Colonic mucosa (tissue), 4 donors: ENCODE data around the gene OPN4. TPM values are rescaled to one million over a fixed set of nuclear protein-coding genes. Genes with fewer than 3 reads are reported as not detected.

Experiments
- DNase-seq: peaks from one replicate; pipeline ENCODE4 v3.0.0-alpha.2; 2020
- H3K27ac ChIP-seq: fragments of 200-600 bp; one replicate; pipeline ENCODE4 v1.8.0; 2021
- H3K27me3 ChIP-seq: fragments of 200-600 bp; one replicate; pipeline ENCODE4 v1.8.0; 2021
- H3K36me3 ChIP-seq: fragments of 200-600 bp; one replicate; pipeline ENCODE4 v1.8.0; 2021
- H3K4me1 ChIP-seq: fragments of 200-600 bp; one replicate; pipeline ENCODE4 v1.8.0; 2021; ENCODE audit warnings: mild to moderate bottlenecking
- H3K4me3 ChIP-seq: fragments of 200-600 bp; one replicate; pipeline ENCODE4 v1.8.0; 2021
- H3K9ac ChIP-seq, 2 donors: one replicate each; pipeline ENCODE4 v1.7.0; 2013; ENCODE audit warnings: control low read depth in 2 of 2, low read depth in 2 of 2, low read length in 2 of 2
- H3K9me3 ChIP-seq: fragments of 200-600 bp; one replicate; pipeline ENCODE4 v1.8.0; 2021
- intact Hi-C: fragments of 100-400 bp; cut with DNase I; formaldehyde crosslinking; loops from one replicate; pipeline ENCODE4 v1.14.1; 2022
- total RNA-seq, 2 donors: library from RNA; stranded (reverse); fragmentation: NEBNext Ultra II Directional in 1 of 2; extraction: Animal tissue kit (Norgen Biotek cat#: 25700) in 1 of 2; gene quantifications; one replicate each; pipeline ENCODE4 v1.2.1, GENCODE V29; 2021
- TF ChIP-seq, protein P1 (sequence below): fragments of 200-600 bp; IDR thresholded peaks from one replicate; pipeline ENCODE4 v1.8.0; 2022; ENCODE audit warnings: antibody characterized with exemption, mild to moderate bottlenecking
- donor health status: healthy.
- donor health status: DM: no; HTN: no; CAD: no.
- donor health status: DM: no; HTN: no; CAD: no.

Gene OPN4
- total RNA-seq, 2 donors from 2014 or later = not detected

DNA sequence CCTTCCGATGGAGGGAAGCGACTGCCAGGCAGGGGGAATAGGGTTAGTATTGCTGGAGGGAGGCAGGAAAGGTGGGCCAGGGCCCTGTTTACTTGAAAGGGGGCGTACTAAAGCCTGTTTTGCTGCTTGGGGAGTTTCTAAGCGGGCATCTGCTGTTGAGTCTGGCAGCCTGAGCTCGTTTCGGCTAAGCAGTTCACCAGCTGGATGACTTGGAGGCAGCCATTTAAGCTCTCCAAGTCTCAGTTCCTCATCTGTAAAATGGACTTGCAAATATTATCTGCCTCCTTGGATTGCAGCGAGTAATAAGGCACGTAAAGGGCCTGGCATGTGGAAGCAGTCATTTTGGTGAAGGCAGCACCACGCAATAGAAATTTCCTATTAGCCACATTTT, 58.0 kb downstream of the OPN4 start:
- Histone ChIP-seq H3K9me3 (no peaks in the 10 kb centered on the region), H3K4me3 (peak overlapping the region; percentile 83), H3K27ac (peak overlapping the region; percentile 94), H3K36me3 (no peaks in the 10 kb centered on the region), H3K4me1 (peaks cover 3% of the 10 kb centered on the region), H3K27me3 (no peaks in the 10 kb centered on the region), H3K9ac (peak overlapping the region; percentile 84 to 96)
- intact Hi-C loops = no loop called here
- TF ChIP-seq, protein P1, sequence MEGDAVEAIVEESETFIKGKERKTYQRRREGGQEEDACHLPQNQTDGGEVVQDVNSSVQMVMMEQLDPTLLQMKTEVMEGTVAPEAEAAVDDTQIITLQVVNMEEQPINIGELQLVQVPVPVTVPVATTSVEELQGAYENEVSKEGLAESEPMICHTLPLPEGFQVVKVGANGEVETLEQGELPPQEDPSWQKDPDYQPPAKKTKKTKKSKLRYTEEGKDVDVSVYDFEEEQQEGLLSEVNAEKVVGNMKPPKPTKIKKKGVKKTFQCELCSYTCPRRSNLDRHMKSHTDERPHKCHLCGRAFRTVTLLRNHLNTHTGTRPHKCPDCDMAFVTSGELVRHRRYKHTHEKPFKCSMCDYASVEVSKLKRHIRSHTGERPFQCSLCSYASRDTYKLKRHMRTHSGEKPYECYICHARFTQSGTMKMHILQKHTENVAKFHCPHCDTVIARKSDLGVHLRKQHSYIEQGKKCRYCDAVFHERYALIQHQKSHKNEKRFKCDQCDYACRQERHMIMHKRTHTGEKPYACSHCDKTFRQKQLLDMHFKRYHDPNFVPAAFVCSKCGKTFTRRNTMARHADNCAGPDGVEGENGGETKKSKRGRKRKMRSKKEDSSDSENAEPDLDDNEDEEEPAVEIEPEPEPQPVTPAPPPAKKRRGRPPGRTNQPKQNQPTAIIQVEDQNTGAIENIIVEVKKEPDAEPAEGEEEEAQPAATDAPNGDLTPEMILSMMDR = no peak
- no peak for DNase-seq

DNA sequence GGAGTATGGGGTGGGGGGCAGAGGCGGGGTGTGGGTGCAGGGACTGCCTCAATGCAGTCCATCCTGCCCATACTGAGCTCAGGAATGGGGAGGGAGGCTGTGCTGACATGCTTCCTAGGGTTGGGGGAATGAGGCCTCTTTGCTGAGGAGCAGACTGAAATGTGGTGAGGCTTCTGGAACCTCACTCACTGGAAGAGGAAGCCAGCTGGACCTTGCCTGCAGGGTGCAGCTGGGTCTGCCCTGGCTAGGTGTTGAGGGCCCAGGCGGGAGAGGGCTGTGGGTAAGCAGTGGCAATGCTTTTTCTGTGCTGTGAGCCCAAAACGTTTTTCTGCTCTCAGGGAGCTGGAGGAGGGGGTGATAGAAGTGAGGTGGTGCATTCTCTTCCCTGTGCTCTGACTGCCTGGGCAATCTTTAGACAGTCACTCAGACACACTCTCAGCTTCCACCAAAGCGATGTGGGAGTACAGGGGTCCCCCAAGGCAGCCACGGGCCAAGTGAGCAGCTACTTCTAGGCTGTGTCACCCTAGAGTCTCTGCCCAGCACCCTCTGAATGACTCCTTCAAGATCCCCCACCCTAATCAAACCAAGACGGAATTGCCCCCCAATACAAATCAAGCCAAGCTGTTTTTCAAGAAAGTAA, 60.9 kb downstream of the OPN4 start:
- intact Hi-C loops = no loop called here
- no peaks in the 10 kb centered on the region for H3K9me3 ChIP-seq
- H3K27me3 ChIP-seq = no peaks in the 10 kb centered on the region
- H3K9ac ChIP-seq = no peak overlapping the region
- H3K4me3 ChIP-seq = no peak overlapping the region
- no peak overlapping the region for H3K27ac ChIP-seq
- DNase-seq = no peak
- TF ChIP-seq, protein P1 = no peak
- no peaks in the 10 kb centered on the region for H3K36me3 ChIP-seq
- peaks cover 3% of the 10 kb centered on the region for H3K4me1 ChIP-seq

DNA sequence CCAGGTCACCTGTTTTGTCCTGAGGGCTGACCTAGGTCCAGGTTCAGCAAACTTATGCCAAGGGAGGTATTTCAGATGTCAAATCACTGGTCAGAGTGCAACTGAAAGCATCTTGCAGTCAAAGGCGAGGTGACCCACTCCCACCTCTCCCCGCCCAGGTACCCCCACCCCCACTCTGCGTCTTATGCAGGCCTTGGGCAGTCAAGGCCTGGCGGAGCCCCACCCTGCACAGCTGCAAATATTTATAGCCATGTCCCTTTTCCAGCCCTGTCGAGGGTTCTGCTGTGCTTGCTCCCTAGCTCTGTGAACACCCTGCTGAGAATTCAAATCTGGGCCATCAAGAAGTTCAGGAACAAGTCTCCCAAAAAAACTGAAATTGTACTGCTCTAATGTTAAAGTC, 61.5 kb downstream of the OPN4 start:
- Histone ChIP-seq H3K9me3 (no peaks in the 10 kb centered on the region), H3K9ac (no peak overlapping the region), H3K4me3 (no peak overlapping the region), H3K27ac (no peak overlapping the region), H3K4me1 (peaks cover 3% of the 10 kb centered on the region), H3K36me3 (no peaks in the 10 kb centered on the region), H3K27me3 (no peaks in the 10 kb centered on the region)
- DNase-seq = no peak
- TF ChIP-seq, protein P1 = no peak
- intact Hi-C loops = no loop called here

Other genes starting within 250 kb of the OPN4 start
- gene WAPL, start 132.8 kb upstream of the OPN4 start, total RNA-seq = 10 to 100 TPM; 32.7 to 33.9 TPM
- 1 to 10 TPM in 1 of 2 donors, under 1 TPM in 1; 0.72 to 4.7 TPM for gene LDB3, start 14.0 kb downstream of the OPN4 start, total RNA-seq
- gene BMPR1A, start 102.1 kb downstream of the OPN4 start, total RNA-seq = 10 to 100 TPM; 37.4 to 50.9 TPM